Kidney (tissue), 14 donors: Measurements from ENCODE around the gene MMP21. TPM values are rescaled to one million over a fixed set of nuclear protein-coding genes. Genes with fewer than 3 reads are reported as not detected.

Experiments used
- DNase-seq, 5 donors: peaks; one replicate each; pipeline ENCODE4 v3.0.0-alpha.2; 2013 to 2020
- FAIRE-seq: peaks from 2 replicates; lab custom pipeline; 2012; peaks lifted over from hg19 to GRCh38; lab: Jason Lieb, UNC
- H3K27ac ChIP-seq, 2 donors: one replicate each; pipeline ENCODE4 v1.7.0; 2013; ENCODE audit warnings: low read depth in 2 of 2, low read length in 2 of 2, inconsistent platforms in 1 of 2
- H3K27me3 ChIP-seq: one replicate; pipeline ENCODE4 v1.7.1; 2013; ENCODE audit warnings: low read length, inconsistent platforms; ENCODE audit not compliant: control insufficient read depth, insufficient read depth
- H3K36me3 ChIP-seq, 3 donors: one replicate each; pipeline versions ENCODE4 v1.7.0 to v1.7.1; 2013; ENCODE audit warnings: low read length in 3 of 3, control low read depth in 1 of 3, inconsistent platforms in 1 of 3; ENCODE audit not compliant: insufficient read depth in 3 of 3, control insufficient read depth in 2 of 3
- H3K4me1 ChIP-seq, 3 donors: one replicate each; pipeline versions ENCODE4 v1.7.0 to v1.7.1; 2013; ENCODE audit warnings: low read length in 3 of 3, inconsistent platforms in 1 of 3, low read depth in 1 of 3; ENCODE audit not compliant: control insufficient read depth in 2 of 3, insufficient read depth in 2 of 3
- H3K4me3 ChIP-seq, 3 donors: one replicate each; pipeline versions ENCODE4 v1.7.0 to v1.8.1; 2013; ENCODE audit warnings: low read length in 3 of 3, control low read depth in 1 of 3, inconsistent platforms in 1 of 3
- H3K9ac ChIP-seq, 3 donors: one replicate each; pipeline versions ENCODE4 v1.7.0 to v1.7.1; 2013; ENCODE audit warnings: low read length in 3 of 3, control low read depth in 1 of 3, inconsistent platforms in 1 of 3
- H3K9me3 ChIP-seq, 3 donors: one replicate each; pipeline versions ENCODE4 v1.7.0 to v1.7.1; 2013; ENCODE audit warnings: low read length in 3 of 3, control low read depth in 1 of 3, inconsistent platforms in 1 of 3; ENCODE audit not compliant: control insufficient read depth in 2 of 3, insufficient read depth in 1 of 3
- CTCF ChIP-seq: IDR thresholded peaks from 3 replicates; pipeline ENCODE4 v1.5.1; 2012; ENCODE audit warnings: mild to moderate bottlenecking, moderate library complexity, borderline replicate concordance; ENCODE audit not compliant: insufficient read depth; ENCODE audit errors: extremely low read depth
- intact Hi-C: fragments of 100-400 bp; cut with DNase I; formaldehyde crosslinking; loops from one replicate; pipeline ENCODE4 v1.11.1; 2022
- polyA plus RNA-seq: library from polyadenylated mRNA; stranded (reverse); fragments of 350-450 nt; fragmentation: Illumina TruSeq; extraction: RNeasy Lipid Tissue Mini Kit (QIAGEN cat#74804); gene quantifications from one replicate; pipeline ENCODE4 v1.2.3, GENCODE V29; 2014; ENCODE audit warnings: low read depth, low replicate concordance; ENCODE audit not compliant: insufficient read depth
- total RNA-seq: library from RNA; stranded (reverse); fragmentation: NEBNext Ultra II Directional; extraction: Animal tissue kit (Norgen Biotek cat#: 25700); gene quantifications from one replicate; pipeline ENCODE4 v1.2.1, GENCODE V29; 2021
- donor health status: control.
- donor health status: control.
- donor health status: control.
- donor health status: control.
- donor health status: control.
- donor health status: DM: yes; HTN: yes; CAD: no.
- donor health status: Normal renal cell carcinoma (clear cell type).

Gene MMP21
- total and polyA plus RNA-seq, 2 donors from 2014 or later, result 0.13 TPM; not detected in 1

GRCh38 chr10:125765835-125766234, 9.8 kb downstream of the MMP21 start:
- FAIRE-seq (no peak), DNase-seq (no peak)
- H3K27me3 ChIP-seq, result no peaks in the 10 kb centered on the region
- peaks cover 0 to 3% (median 0%) of the 10 kb centered on the region in 3 donors for H3K4me1 ChIP-seq
- H3K36me3 ChIP-seq, result peaks cover 11 to 20% (median 13%) of the 10 kb centered on the region in 3 donors
- no peak overlapping the region for H3K27ac ChIP-seq
- H3K9ac ChIP-seq, result no peak overlapping the region
- H3K4me3 ChIP-seq, result no peak overlapping the region
- no peak for TF ChIP-seq CTCF
- intact Hi-C loops, result no loop called here
- H3K9me3 ChIP-seq, result no peaks in the 10 kb centered on the region

GRCh38 chr10:125762692-125763648, 12.7 kb downstream of the MMP21 start:
- TF ChIP-seq CTCF, result no peak
- no peak overlapping the region for H3K27ac ChIP-seq
- no peak overlapping the region for H3K4me3 ChIP-seq
- peaks cover 11 to 33% (median 18%) of the 10 kb centered on the region in 3 donors for H3K36me3 ChIP-seq
- H3K9ac ChIP-seq, result no peak overlapping the region
- H3K4me1 ChIP-seq, result no peaks in the 10 kb centered on the region
- FAIRE-seq (no peak), DNase-seq (no peak)
- intact Hi-C loops, result no loop called here
- no peaks in the 10 kb centered on the region for H3K27me3 ChIP-seq
- H3K9me3 ChIP-seq, result no peaks in the 10 kb centered on the region

- Histone ChIP-seq H3K9ac (no peak overlapping the region), H3K4me1 (no peaks in the 10 kb centered on the region), H3K9me3 (no peaks in the 10 kb centered on the region), H3K4me3 (no peak overlapping the region), H3K27me3 (no peaks in the 10 kb centered on the region), H3K27ac (no peak overlapping the region), H3K36me3 (peaks cover 11 to 42% (median 22%) of the 10 kb centered on the region in 3 donors)
- intact Hi-C loops, result no loop called here
- FAIRE-seq (no peak), DNase-seq (no peak)
- TF ChIP-seq CTCF, result no peak
These were observed 13.7 kb downstream of the MMP21 start for GRCh38 chr10:125761961-125762360.
